Type B pancreatic cell (in vitro differentiated cells): ENCODE measurements around the gene ERO1A. TPM values are rescaled to one million over a fixed set of nuclear protein-coding genes. Genes with fewer than 3 reads are reported as not detected.
"Not testable (repeated sequence)": the region's sequence is repeated elsewhere in the genome, so short reads cannot be mapped to it uniquely, and the experiment has no call there.

Experiments
- DNase-seq: peaks from one replicate; pipeline ENCODE4 v3.0.0; 2021; ENCODE audit warnings: mixed read lengths; ENCODE audit not compliant: unreplicated experiment; ENCODE audit errors: extremely low spot score
- H3K27ac Mint-ChIP-seq: 2 replicates; pipeline ENCODE4 v1.8.0; 2021; ENCODE audit warnings: mild to moderate bottlenecking, mixed read lengths
- H3K27me3 Mint-ChIP-seq: 2 replicates; pipeline ENCODE4 v1.8.0; 2021; ENCODE audit warnings: mixed read lengths
- H3K36me3 Mint-ChIP-seq: 2 replicates; pipeline ENCODE4 v1.8.0; 2021; ENCODE audit warnings: mixed read lengths
- H3K4me1 Mint-ChIP-seq: one replicate; pipeline ENCODE4 v1.8.0; 2021; ENCODE audit warnings: mixed read lengths; ENCODE audit not compliant: unreplicated experiment
- H3K4me3 Mint-ChIP-seq: 2 replicates; pipeline ENCODE4 v1.8.0; 2021; ENCODE audit warnings: mild to moderate bottlenecking, mixed read lengths
- H3K9me3 Mint-ChIP-seq: 2 replicates; pipeline ENCODE4 v1.8.0; 2021; ENCODE audit warnings: mixed read lengths
- CTCF ChIP-seq: fragments of 200-600 bp; sonication (generic); conservative IDR thresholded peaks from 2 replicates; pipeline ENCODE4 v1.5.0; 2021; ENCODE audit warnings: antibody characterized with exemption, mild to moderate bottlenecking
- total RNA-seq: library from RNA; stranded (reverse); gene quantifications from 2 replicates; pipeline ENCODE4 v1.2.1, GENCODE V29; 2021; ENCODE audit warnings: low replicate concordance

ERO1A gene
- total RNA-seq, 1 donor from 2014 or later = 49.2 TPM

- H3K36me3 Mint-ChIP-seq = peaks cover 33% of the 10 kb centered on the region
- no peak for TF ChIP-seq CTCF
- H3K9me3 Mint-ChIP-seq = peaks cover 4% of the 10 kb centered on the region
- no peak overlapping the region for H3K4me3 Mint-ChIP-seq
- H3K27me3 Mint-ChIP-seq = no peaks in the 10 kb centered on the region
- DNase-seq = no peak
- peaks cover 31% of the 10 kb centered on the region for H3K4me1 Mint-ChIP-seq
- H3K27ac Mint-ChIP-seq = no peak overlapping the region
Observed at GRCh38 chr14:52733824-52734223, 38.5 kb upstream of the ERO1A start.

- Mint-ChIP-seq H3K36me3 (peaks cover 27% of the 10 kb centered on the region), H3K4me1 (peaks cover 24% of the 10 kb centered on the region), H3K27me3 (no peaks in the 10 kb centered on the region), H3K9me3 (peaks cover 4% of the 10 kb centered on the region), H3K27ac (peak overlapping the region; percentile 90), H3K4me3 (peak overlapping the region; percentile 97)
- no peak for DNase-seq
- TF ChIP-seq CTCF = no peak
Observed at GRCh38 chr14:52730709-52731111, 35.4 kb upstream of the ERO1A start.

GRCh38 chr14:52729925-52730708, 34.8 kb upstream of the ERO1A start, which contains the start of gene STYX:
Gene STYX, plus strand, starts transcription at chr14:52730166. Its CDS starts 309 bp downstream, at chr14:52730475.
- Mint-ChIP-seq H3K9me3 (peaks cover 4% of the 10 kb centered on the region), H3K27me3 (no peaks in the 10 kb centered on the region), H3K27ac (peak within 1 kb of the TSS; percentile 90), H3K4me3 (peak within 1 kb of the TSS; percentile 97), H3K4me1 (peaks cover 18% of the 10 kb centered on the region), H3K36me3 (peaks cover 27% of the 10 kb centered on the region)
- TF ChIP-seq CTCF = peak; percentile 20
- DNase-seq = peak; percentile 99

- no peak for TF ChIP-seq CTCF
- Mint-ChIP-seq H3K36me3 (peaks cover 31% of the 10 kb centered on the region), H3K4me3 (peak overlapping the region; percentile 97), H3K9me3 (peaks cover 4% of the 10 kb centered on the region), H3K4me1 (peaks cover 16% of the 10 kb centered on the region), H3K27me3 (no peaks in the 10 kb centered on the region), H3K27ac (peak overlapping the region; percentile 90)
- no peak for DNase-seq
Observed at GRCh38 chr14:52729585-52729924, 34.2 kb upstream of the ERO1A start.

GRCh38 chr14:52729035-52729434, 33.7 kb upstream of the ERO1A start:
- Mint-ChIP-seq H3K4me1 (peaks cover 16% of the 10 kb centered on the region), H3K36me3 (peaks cover 28% of the 10 kb centered on the region), H3K4me3 (peak overlapping the region; percentile 57)
- not testable (repeated sequence) for H3K9me3 Mint-ChIP-seq, DNase-seq, H3K27me3 Mint-ChIP-seq, H3K27ac Mint-ChIP-seq

- not testable (repeated sequence) for DNase-seq, H3K27me3 Mint-ChIP-seq, H3K27ac Mint-ChIP-seq, H3K9me3 Mint-ChIP-seq, H3K4me3 Mint-ChIP-seq, H3K4me1 Mint-ChIP-seq
- peaks cover 22% of the 10 kb centered on the region for H3K36me3 Mint-ChIP-seq
Observed at GRCh38 chr14:52727509-52727908, 32.2 kb upstream of the ERO1A start.

- no peak for DNase-seq
- Mint-ChIP-seq H3K4me1 (no peaks in the 10 kb centered on the region), H3K27me3 (no peaks in the 10 kb centered on the region), H3K27ac (no peak overlapping the region), H3K36me3 (peaks cover 25% of the 10 kb centered on the region), H3K4me3 (no peak overlapping the region), H3K9me3 (no peaks in the 10 kb centered on the region)
- TF ChIP-seq CTCF = no peak
Observed at GRCh38 chr14:52724360-52724644, 28.9 kb upstream of the ERO1A start.
